HG02885 (cell line): ENCODE measurements around the gene COX6A2.
A peak's percentile ranks its signal among the peaks of the same experiment; 100 is the strongest.

Experiments
- ATAC-seq: cut with Tn5 transposase; IDR thresholded peaks from one replicate; pipeline ENCODE4 v1.9.1; 2021; ENCODE audit warnings: mild to moderate bottlenecking; ENCODE audit not compliant: unreplicated experiment, poor library complexity

COX6A2 gene

DNA sequence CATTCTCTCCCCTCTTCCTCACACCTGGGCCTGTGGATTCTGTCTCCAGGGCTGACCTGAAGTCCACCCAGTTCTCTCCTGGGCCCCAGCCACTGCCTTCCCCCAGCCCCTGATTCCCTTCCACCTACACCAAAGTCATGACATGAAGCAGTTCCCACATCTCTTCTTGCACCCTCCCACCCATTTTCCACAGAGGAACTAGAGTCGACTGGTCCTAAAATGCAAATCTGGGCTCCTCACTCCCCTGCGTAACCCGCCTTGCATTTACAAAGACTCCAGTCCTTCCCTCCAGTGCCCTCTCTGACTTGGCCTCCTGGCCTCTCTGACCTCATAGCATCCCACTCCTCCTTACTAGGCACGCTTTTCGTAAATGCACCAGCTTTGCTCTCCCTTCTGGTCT, 14.8 kb downstream of the COX6A2 start:
- ATAC-seq: no peak

DNA sequence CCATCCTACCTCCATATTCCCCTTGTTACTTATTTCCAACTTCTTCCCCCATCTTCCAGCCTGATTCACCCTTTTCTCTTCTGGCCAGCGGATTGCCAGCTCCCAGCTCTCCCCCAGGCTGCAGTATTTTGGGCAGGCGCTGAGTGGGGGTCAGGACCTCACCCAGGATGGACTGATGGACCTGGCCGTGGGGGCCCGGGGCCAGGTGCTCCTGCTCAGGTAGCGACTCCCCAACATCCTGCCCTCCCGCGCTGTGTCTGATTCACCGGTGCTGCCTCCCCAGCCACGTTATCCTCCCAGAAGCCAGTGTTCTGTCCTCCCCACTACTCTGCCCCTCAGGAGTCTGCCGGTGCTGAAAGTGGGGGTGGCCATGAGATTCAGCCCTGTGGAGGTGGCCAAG, 15.4 kb downstream of the COX6A2 start:
- no peak for ATAC-seq

- no peak for ATAC-seq
Measured at GRCh38 chr16:31411024-31411844, 16.9 kb downstream of the COX6A2 start.

GRCh38 chr16:31410082-31410481, 18.1 kb downstream of the COX6A2 start:
- ATAC-seq: no peak

DNA sequence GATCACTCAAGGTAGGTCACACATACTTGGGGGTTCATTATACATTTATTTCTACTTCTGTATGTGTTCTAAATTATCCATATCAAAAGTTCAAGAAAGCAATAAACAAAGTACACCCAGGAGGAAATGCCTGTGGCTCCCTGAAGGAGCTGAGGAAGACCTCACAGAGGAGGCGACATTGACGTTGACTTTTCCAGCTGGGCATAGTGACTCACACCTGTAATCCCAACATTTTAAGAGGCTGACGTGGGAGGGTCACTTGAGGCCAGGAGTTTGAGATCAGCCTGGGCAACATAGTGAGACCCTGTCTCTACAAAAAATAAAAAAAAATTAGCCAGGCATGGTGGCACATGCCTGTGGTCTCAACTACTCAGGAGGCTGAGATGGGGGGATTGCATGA, 18.7 kb downstream of the COX6A2 start:
- ATAC-seq: no peak

DNA sequence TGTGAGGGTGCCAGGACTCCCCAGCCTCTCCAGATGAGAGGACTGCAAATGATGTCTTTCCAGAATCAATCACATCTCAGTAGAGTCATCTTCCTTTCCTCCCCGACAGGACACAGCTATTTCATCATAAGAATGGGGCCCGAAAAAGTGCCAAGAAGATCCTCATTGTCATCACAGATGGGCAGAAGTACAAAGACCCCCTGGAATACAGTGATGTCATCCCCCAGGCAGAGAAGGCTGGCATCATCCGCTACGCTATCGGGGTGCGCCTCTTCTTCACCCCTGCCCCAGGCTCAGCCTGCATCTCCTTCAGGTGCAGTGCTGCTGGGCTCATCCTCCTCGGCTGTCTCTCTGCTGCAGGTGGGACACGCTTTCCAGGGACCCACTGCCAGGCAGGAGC, 20.8 kb downstream of the COX6A2 start:
- ATAC-seq: no peak

DNA sequence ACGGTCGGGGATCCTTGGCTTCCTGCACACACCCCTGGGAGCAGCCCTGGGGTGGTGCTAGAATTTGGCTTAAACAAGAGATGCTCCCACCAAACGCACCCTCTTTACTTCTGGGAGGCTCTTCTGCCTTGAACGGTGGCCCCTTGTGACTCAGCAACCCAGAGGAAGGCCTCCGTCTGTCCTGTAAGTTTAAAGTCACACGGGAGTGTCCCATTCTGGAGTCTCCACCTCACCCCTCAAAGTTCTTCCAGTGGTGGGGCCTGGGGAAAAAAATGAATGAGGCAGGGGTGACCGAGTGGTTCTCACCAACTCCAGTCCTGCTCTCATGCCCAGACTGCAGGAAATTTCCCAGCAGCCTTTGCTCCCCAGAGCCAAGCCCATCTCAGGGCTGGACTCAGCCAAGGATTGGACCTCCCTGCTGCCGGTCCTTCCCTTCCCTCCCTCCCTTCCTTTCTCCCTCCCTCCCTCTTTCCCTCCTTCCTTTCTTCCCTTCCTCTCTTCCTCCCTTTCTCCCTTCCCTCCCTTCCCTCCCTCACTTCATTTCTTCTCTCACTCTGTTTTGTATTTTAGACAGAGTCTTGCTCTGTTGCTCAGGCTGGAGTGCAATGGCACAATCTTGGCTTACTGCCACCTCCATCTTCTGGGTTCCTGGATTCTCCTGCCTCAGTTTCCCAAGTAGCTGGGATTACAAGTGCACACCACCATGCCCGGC, 23.7 kb downstream of the COX6A2 start:
- ATAC-seq: no peak

- ATAC-seq: no peak
Measured at GRCh38 chr16:31403590-31404352, 24.4 kb downstream of the COX6A2 start.

DNA sequence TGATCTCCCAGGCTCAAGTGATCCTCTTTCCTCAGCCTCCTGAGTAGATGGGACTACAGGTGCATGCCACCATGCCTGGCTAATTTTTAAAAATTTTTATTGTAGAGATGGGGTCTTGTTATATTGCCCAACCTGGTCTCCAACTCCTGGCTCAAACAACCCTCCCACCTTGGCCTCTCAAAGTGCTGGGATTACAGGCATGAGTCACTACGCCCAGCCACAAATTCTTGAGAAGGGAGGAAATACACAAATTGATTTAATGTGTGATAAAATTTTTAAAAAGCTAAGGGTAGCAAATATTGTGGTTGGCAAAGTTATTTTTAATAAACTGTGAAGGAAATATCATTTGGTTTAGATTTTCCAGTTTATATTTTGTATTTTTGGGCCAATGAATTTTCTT, 25.5 kb downstream of the COX6A2 start:
- ATAC-seq: no peak

DNA sequence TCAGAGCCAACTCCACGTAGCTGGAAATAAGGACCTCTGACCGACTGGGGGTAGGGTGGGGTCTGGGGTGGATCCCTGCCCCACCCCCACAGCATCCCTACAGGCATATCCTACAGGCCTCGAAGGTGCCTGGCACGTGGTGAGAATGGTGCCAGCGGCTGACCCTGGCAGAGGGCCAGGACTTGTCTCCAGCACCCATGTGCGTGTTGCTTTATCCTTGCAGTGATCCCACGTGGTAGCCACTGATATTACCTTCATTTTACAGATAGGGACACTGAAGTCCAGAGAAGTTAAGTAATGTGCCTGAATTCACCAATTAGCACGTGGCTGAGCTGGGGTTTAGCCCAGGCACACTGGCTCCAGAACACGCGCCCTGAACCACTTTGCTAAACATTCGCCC, 26.7 kb downstream of the COX6A2 start:
- no peak for ATAC-seq

DNA sequence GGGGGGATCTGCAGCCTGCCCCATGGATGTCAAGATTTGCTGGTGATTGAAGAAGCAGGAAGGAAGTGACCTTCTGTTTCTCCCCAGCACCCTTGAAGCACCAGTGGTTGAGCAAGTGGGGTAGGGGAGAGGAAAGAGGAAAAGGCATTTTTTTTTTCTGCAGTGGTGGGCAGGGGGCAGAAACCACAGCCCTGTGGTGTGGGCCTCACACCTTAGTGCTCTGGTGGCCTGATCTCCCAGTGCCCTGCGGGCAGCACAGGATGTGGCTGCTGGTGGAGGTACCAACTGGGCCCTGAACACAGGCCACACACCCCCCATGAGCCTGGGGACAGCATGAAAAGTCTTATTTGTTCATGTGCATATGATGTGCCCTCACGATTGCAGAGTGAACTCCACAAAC, 28.0 kb downstream of the COX6A2 start:
- no peak for ATAC-seq

- ATAC-seq: no peak
Measured at GRCh38 chr16:31397701-31398100, 30.5 kb downstream of the COX6A2 start.

DNA sequence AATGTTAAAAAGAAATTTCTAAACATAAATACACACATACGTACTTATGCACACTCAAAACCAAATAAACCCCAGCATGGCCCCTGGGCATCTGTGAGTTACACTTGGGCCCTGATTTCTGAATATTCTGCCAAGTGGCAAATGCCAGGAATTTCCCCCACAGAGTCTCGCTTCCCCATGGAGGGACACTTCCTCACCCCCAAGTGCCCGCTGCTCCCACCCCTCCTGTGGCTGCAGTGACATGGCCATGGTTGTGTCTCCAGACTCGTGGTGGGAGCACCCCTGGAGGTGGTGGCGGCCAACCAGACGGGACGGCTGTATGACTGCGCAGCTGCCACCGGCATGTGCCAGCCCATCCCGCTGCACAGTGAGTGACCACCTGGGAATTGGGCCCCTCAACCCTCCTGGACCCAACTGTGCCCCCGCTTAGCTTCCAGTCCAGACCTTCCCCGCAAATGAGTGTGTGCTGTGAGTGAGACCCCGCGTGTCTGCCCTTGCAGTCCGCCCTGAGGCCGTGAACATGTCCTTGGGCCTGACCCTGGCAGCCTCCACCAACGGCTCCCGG, 31.0 kb downstream of the COX6A2 start:
- ATAC-seq: no peak

GRCh38 chr16:31395647-31396046, 32.5 kb downstream of the COX6A2 start:
- ATAC-seq: no peak

DNA sequence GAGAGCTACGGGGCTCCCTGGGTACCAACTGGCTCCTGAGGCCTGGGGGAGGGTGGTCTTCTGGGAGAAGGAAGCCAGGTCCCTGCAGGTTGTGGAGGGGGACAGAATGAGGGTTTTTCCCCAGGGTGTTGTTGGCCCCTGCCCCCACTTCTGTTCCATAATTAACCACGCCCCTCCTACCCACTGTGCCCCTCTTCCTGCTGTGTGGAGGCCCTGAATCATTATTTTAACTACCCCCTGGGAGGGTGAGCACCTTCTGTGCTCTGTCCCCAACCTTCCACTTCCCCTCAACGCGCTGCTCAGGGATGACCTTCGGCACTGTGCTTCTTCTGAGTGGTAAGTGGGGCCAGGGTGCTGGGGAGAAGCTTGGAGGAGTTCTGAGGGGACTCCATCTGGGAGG, 35.1 kb downstream of the COX6A2 start, which contains the start of gene ITGAD:
Gene ITGAD, plus strand, starts transcription at position 280 of the 400 bp plus-strand sequence. Its CDS starts 26 bp downstream, at position 306.
- no peak for ATAC-seq

- no peak for ATAC-seq
Measured at GRCh38 chr16:31390504-31391041, 37.6 kb downstream of the COX6A2 start.

DNA sequence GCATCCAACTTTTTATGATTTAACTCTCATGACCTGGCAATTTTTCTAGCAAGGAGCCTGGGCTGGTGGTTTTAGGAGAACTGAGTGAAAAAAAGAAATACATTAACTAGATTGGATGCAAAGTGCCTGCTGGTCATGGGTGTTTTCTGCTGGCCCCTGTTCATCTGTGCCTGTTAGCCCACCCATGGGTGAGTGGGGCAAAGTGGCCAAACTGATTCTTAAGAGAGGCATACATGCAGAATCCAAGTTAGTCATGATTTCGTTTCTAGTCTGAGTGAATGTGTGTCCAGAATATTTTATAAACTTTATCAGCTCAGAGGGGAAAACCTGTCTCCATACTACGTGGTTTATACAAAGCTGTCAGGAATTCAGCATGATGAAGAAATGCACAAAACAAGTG, 39.6 kb downstream of the COX6A2 start:
- no peak for ATAC-seq

DNA sequence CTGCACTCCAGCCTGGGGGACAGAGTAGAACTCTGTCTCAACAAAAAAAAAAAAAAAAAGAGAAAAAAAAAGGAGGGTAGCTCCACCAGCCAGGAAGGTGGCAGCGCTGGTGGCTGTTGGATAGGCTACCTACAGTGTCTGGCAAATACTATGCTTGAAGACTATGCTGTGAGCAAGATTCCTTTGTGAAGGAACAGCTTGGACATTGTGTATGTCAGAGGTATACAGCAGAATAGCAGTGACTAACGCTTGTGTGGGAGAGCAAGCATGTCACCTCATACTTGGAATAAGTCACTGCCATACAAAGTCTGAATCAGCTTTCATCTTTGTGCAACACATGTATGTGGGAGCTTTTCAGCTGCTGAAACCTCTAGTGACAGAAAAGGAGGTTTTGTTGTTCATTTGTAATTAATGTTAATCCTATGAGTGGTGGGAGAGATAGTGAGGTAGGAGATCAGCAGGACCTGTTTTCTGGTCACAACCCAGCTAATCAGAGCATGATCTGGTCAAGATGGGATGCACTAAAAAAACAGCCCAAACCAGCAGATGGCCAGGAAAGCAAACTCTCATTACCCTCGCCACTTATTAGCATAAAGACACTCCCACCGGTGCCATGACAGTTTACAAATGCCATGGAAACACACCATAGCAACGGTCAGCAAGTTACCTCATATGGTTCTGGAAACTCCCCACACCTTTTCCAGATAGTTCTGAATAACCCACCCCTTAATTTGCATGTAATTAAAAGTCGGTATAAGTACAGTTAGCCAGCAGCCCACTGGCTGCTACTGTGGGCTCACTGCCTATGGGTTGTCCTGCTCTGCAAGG, 41.8 kb downstream of the COX6A2 start:
- ATAC-seq: peak; percentile 74

GRCh38 chr16:31385680-31386079, 42.5 kb downstream of the COX6A2 start:
- no peak for ATAC-seq
